ENCODE results near the gene APC. TPM values are rescaled to one million over a fixed set of nuclear protein-coding genes. Genes with fewer than 3 reads are reported as not detected.
A peak's percentile ranks its signal among the peaks of the same experiment; 100 is the strongest.

Gene APC
- total RNA-seq, 1 donor from 2014 or later, result 53.9 TPM

- no peaks in the 10 kb centered on the region for H3K36me3 Mint-ChIP-seq (ENCODE audit: low read depth, unreplicated experiment)
- no peaks in the 10 kb centered on the region for H3K27me3 Mint-ChIP-seq (ENCODE audit: low read depth, unreplicated experiment)
- no peak for FAIRE-seq
- H3K9me3 Mint-ChIP-seq (ENCODE audit: unreplicated experiment), result no peaks in the 10 kb centered on the region
- no peak overlapping the region for H3K4me3 Mint-ChIP-seq (ENCODE audit: unreplicated experiment)
- no peak overlapping the region for H3K27ac ChIP-seq (ENCODE audit: low read depth, low read length)
- no peak overlapping the region for H2AFZ ChIP-seq (ENCODE audit: low read depth, low read length)
- no peaks in the 10 kb centered on the region for H3K79me2 ChIP-seq (ENCODE audit: insufficient read depth, low read length)
- no peak overlapping the region for H3K27ac Mint-ChIP-seq (ENCODE audit: unreplicated experiment)
- H3K27me3 ChIP-seq (ENCODE audit: insufficient read depth, low read length), result no peaks in the 10 kb centered on the region
- H3K4me2 ChIP-seq (ENCODE audit: low read length), result no peak overlapping the region
- H3K9ac ChIP-seq (ENCODE audit: low read length), result no peak overlapping the region
- H4K20me1 ChIP-seq (ENCODE audit: insufficient read depth, low read length), result no peaks in the 10 kb centered on the region
- no peaks in the 10 kb centered on the region for H3K36me3 ChIP-seq (ENCODE audit: insufficient read depth, low read length)
- H3K4me1 Mint-ChIP-seq (ENCODE audit: low read depth, unreplicated experiment), result peaks cover 54% of the 10 kb centered on the region
- H3K9me3 ChIP-seq (ENCODE audit: insufficient read depth, low read depth, low read length), result no peaks in the 10 kb centered on the region
- no peaks in the 10 kb centered on the region for H3K4me1 ChIP-seq (ENCODE audit: insufficient read depth, low read length)
- DNase-seq (ENCODE audit: low read depth), result no peak
- TF ChIP-seq EZH2 (IDR thresholded peaks at IDR 0.05; ENCODE audit: insufficient read depth, low read length) (no peak), CTCF (IDR thresholded peaks at IDR 0.05; ENCODE audit: insufficient read depth, low read depth, low read length) (no peak)
- no peak overlapping the region for H3K4me3 ChIP-seq (ENCODE audit: insufficient read depth, low read depth, low read length)
These were observed 45.2 kb upstream of the APC start for GRCh38 chr5:112692472-112692871.

GRCh38 chr5:112693301-112693700, 44.4 kb upstream of the APC start:
- no peaks in the 10 kb centered on the region for H4K20me1 ChIP-seq (ENCODE audit: insufficient read depth, low read length)
- H3K4me2 ChIP-seq (ENCODE audit: low read length), result no peak overlapping the region
- H3K36me3 Mint-ChIP-seq (ENCODE audit: low read depth, unreplicated experiment), result no peaks in the 10 kb centered on the region
- no peaks in the 10 kb centered on the region for H3K79me2 ChIP-seq (ENCODE audit: insufficient read depth, low read length)
- TF ChIP-seq EZH2 (IDR thresholded peaks at IDR 0.05; ENCODE audit: insufficient read depth, low read length), result no peak
- no peak for TF ChIP-seq CTCF (IDR thresholded peaks at IDR 0.05; ENCODE audit: insufficient read depth, low read depth, low read length)
- no peak overlapping the region for H3K27ac ChIP-seq (ENCODE audit: low read depth, low read length)
- DNase-seq (ENCODE audit: low read depth) (no peak), FAIRE-seq (no peak)
- H3K27me3 ChIP-seq (ENCODE audit: insufficient read depth, low read length), result no peaks in the 10 kb centered on the region
- H3K9me3 ChIP-seq (ENCODE audit: insufficient read depth, low read depth, low read length), result no peaks in the 10 kb centered on the region
- H3K4me1 Mint-ChIP-seq (ENCODE audit: low read depth, unreplicated experiment), result peaks cover 49% of the 10 kb centered on the region
- H3K4me3 Mint-ChIP-seq (ENCODE audit: unreplicated experiment), result no peak overlapping the region
- H3K27ac Mint-ChIP-seq (ENCODE audit: unreplicated experiment), result no peak overlapping the region
- no peak overlapping the region for H3K9ac ChIP-seq (ENCODE audit: low read length)
- H3K9me3 Mint-ChIP-seq (ENCODE audit: unreplicated experiment), result no peaks in the 10 kb centered on the region
- no peaks in the 10 kb centered on the region for H3K27me3 Mint-ChIP-seq (ENCODE audit: low read depth, unreplicated experiment)
- H3K36me3 ChIP-seq (ENCODE audit: insufficient read depth, low read length), result no peaks in the 10 kb centered on the region
- no peak overlapping the region for H2AFZ ChIP-seq (ENCODE audit: low read depth, low read length)
- H3K4me3 ChIP-seq (ENCODE audit: insufficient read depth, low read depth, low read length), result no peak overlapping the region
- H3K4me1 ChIP-seq (ENCODE audit: insufficient read depth, low read length), result no peaks in the 10 kb centered on the region

GRCh38 chr5:112694853-112695709, 42.6 kb upstream of the APC start:
- H3K4me3 Mint-ChIP-seq (ENCODE audit: unreplicated experiment), result peak overlapping the region; percentile 16
- Histone ChIP-seq H3K4me3 (ENCODE audit: insufficient read depth, low read depth, low read length) (no peak overlapping the region), H4K20me1 (ENCODE audit: insufficient read depth, low read length) (no peaks in the 10 kb centered on the region), H3K4me1 (ENCODE audit: insufficient read depth, low read length) (no peaks in the 10 kb centered on the region), H2AFZ (ENCODE audit: low read depth, low read length) (no peak overlapping the region), H3K4me2 (ENCODE audit: low read length) (no peak overlapping the region), H3K36me3 (ENCODE audit: insufficient read depth, low read length) (no peaks in the 10 kb centered on the region), H3K9ac (ENCODE audit: low read length) (no peak overlapping the region), H3K79me2 (ENCODE audit: insufficient read depth, low read length) (no peaks in the 10 kb centered on the region), H3K27me3 (ENCODE audit: insufficient read depth, low read length) (no peaks in the 10 kb centered on the region), H3K9me3 (ENCODE audit: insufficient read depth, low read depth, low read length) (no peaks in the 10 kb centered on the region), H3K27ac (ENCODE audit: low read depth, low read length) (no peak overlapping the region)
- peak overlapping the region; percentile 80 for H3K27ac Mint-ChIP-seq (ENCODE audit: unreplicated experiment)
- peaks cover 36% of the 10 kb centered on the region for H3K4me1 Mint-ChIP-seq (ENCODE audit: low read depth, unreplicated experiment)
- DNase-seq (ENCODE audit: low read depth), result peak; percentile 69
- H3K27me3 Mint-ChIP-seq (ENCODE audit: low read depth, unreplicated experiment), result no peaks in the 10 kb centered on the region
- no peak for FAIRE-seq
- no peaks in the 10 kb centered on the region for H3K9me3 Mint-ChIP-seq (ENCODE audit: unreplicated experiment)
- H3K36me3 Mint-ChIP-seq (ENCODE audit: low read depth, unreplicated experiment), result no peaks in the 10 kb centered on the region
- TF ChIP-seq CTCF (IDR thresholded peaks at IDR 0.05; ENCODE audit: insufficient read depth, low read depth, low read length), result no peak
- TF ChIP-seq EZH2 (IDR thresholded peaks at IDR 0.05; ENCODE audit: insufficient read depth, low read length), result no peak

Data from astrocyte (in vitro differentiated cells and primary cell).